ENCODE results near the gene DUOX1.

DNA sequence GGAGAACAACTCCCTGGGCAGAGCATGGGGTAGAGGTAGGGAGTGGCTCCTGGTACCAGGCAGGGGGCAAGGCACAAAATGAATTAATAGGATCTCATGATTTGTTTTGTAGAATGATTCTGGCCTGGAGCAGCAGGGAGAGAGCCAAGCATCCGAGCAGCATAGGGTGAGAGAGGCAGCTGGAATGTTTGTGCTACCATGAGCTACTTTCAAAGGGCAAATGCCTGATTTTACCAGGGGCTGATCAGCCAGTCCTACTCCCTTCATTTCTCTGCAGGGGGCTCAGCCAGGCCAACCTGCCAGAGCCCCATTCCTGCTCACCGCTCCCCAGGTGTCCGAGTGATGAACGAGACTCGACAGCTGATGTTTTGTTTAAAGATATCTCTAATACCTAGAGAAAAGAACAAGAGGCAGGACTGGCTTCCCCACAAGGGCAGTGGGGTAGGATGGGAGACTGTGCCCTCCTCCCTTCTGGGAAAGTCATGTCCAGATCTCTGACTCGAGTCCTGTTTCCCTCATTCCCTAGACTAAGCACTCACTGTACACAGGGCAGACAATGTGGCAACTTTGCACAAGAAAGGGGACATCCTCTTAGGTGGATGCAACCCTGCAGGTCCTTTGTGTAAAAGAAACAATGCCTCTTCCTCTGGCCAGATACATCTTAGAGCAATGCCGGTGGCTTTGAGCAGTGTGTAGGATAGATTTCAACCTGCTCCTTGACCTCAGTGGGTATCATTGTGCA lies 28.7 kb upstream of the DUOX1 start:
- TF ChIP-seq POLR2A (IDR thresholded peaks at IDR 0.05) (no peak), CTCF (IDR thresholded peaks at IDR 0.05) (no peak)

Data from adrenal gland (tissue), 5 donors.